Lower lobe of right lung (tissue), 2 donors: ENCODE data around the gene TWSG1. TPM values are rescaled to one million over a fixed set of nuclear protein-coding genes. Genes with fewer than 3 reads are reported as not detected.
A peak's percentile ranks its signal among the peaks of the same experiment; 100 is the strongest.

Experiments used
- ATAC-seq, 2 donors: fragments of 200-7000 bp; cut with Tn5 transposase; one replicate each; pipeline ENCODE4 v1.9.1; 2020 to 2022; ENCODE audit warnings: mild to moderate bottlenecking in 2 of 2, moderate library complexity in 2 of 2
- DNase-seq: peaks from one replicate; pipeline ENCODE4 v3.0.0-alpha.2; 2020
- H3K27ac ChIP-seq: fragments of 200-600 bp; one replicate; pipeline ENCODE4 v1.8.0; 2022
- H3K27me3 ChIP-seq: fragments of 200-600 bp; one replicate; pipeline ENCODE4 v1.8.0; 2022; ENCODE audit warnings: low read depth
- H3K36me3 ChIP-seq: fragments of 200-600 bp; one replicate; pipeline ENCODE4 v1.8.0; 2022; ENCODE audit warnings: mild to moderate bottlenecking
- H3K4me1 ChIP-seq: fragments of 200-600 bp; one replicate; pipeline ENCODE4 v1.8.0; 2022
- H3K4me3 ChIP-seq: fragments of 200-600 bp; one replicate; pipeline ENCODE4 v1.8.0; 2022; ENCODE audit warnings: mild to moderate bottlenecking
- H3K9me3 ChIP-seq: fragments of 200-600 bp; one replicate; pipeline ENCODE4 v1.8.0; 2022
- CTCF ChIP-seq: fragments of 200-600 bp; IDR thresholded peaks from one replicate; pipeline ENCODE4 v1.8.0; 2022; ENCODE audit warnings: antibody characterized with exemption, mild to moderate bottlenecking
- intact Hi-C: fragments of 100-400 bp; cut with DNase I; formaldehyde crosslinking; loops from one replicate; pipeline ENCODE4 v1.11.0; 2022
- total RNA-seq: library from RNA; stranded (reverse); fragmentation: NEBNext Ultra II Directional; extraction: Animal tissue kit (Norgen Biotek cat#: 25700); gene quantifications from one replicate; pipeline ENCODE4 v1.2.1, GENCODE V29; 2021
- donor health status: DM: no; HTN: yes; CAD: no; lungs with severe emphysema.

The TWSG1 gene
- total RNA-seq, 1 donor from 2014 or later = 31.4 TPM

GRCh38 chr18:9356976-9357375, 22.4 kb downstream of the TWSG1 start:
- Histone ChIP-seq H3K27me3 (no peaks in the 10 kb centered on the region), H3K4me3 (no peak overlapping the region), H3K36me3 (no peaks in the 10 kb centered on the region), H3K9me3 (no peaks in the 10 kb centered on the region), H3K27ac (no peak overlapping the region), H3K4me1 (no peaks in the 10 kb centered on the region)
- DNase-seq (no peak), ATAC-seq (peak in 1 of 2 donors; percentile 39)
- intact Hi-C loops = no loop called here
- TF ChIP-seq CTCF = no peak

- no peak for ATAC-seq
- no peaks in the 10 kb centered on the region for H3K36me3 ChIP-seq
- H3K4me3 ChIP-seq = no peak overlapping the region
- H3K27ac ChIP-seq = no peak overlapping the region
- intact Hi-C loops = no loop called here
- no peak for TF ChIP-seq CTCF
- no peaks in the 10 kb centered on the region for H3K4me1 ChIP-seq
- no peaks in the 10 kb centered on the region for H3K9me3 ChIP-seq
- no peak for DNase-seq
- H3K27me3 ChIP-seq = no peaks in the 10 kb centered on the region
These were observed 25.2 kb downstream of the TWSG1 start for GRCh38 chr18:9359796-9360195.

GRCh38 chr18:9361191-9361590, 26.6 kb downstream of the TWSG1 start:
- Histone ChIP-seq H3K27ac (no peak overlapping the region), H3K4me3 (no peak overlapping the region), H3K27me3 (no peaks in the 10 kb centered on the region), H3K9me3 (no peaks in the 10 kb centered on the region), H3K36me3 (no peaks in the 10 kb centered on the region), H3K4me1 (peaks cover 5% of the 10 kb centered on the region)
- intact Hi-C loops = no loop called here
- no peak for ATAC-seq
- TF ChIP-seq CTCF = no peak
- no peak for DNase-seq

- no peak overlapping the region for H3K27ac ChIP-seq
- ATAC-seq (peak; percentile 73 to 81), DNase-seq (no peak)
- no peaks in the 10 kb centered on the region for H3K9me3 ChIP-seq
- H3K4me1 ChIP-seq = peaks cover 7% of the 10 kb centered on the region
- no peaks in the 10 kb centered on the region for H3K27me3 ChIP-seq
- intact Hi-C loops = no loop called here
- H3K36me3 ChIP-seq = peaks cover 10% of the 10 kb centered on the region
- TF ChIP-seq CTCF = no peak
- no peak overlapping the region for H3K4me3 ChIP-seq
These were observed 28.3 kb downstream of the TWSG1 start for GRCh38 chr18:9362869-9363268.

GRCh38 chr18:9364242-9364641, 29.7 kb downstream of the TWSG1 start:
- no peak overlapping the region for H3K4me3 ChIP-seq
- TF ChIP-seq CTCF = no peak
- no peak overlapping the region for H3K27ac ChIP-seq
- intact Hi-C loops = no loop called here
- H3K36me3 ChIP-seq = peaks cover 10% of the 10 kb centered on the region
- no peaks in the 10 kb centered on the region for H3K27me3 ChIP-seq
- H3K9me3 ChIP-seq = no peaks in the 10 kb centered on the region
- DNase-seq (no peak), ATAC-seq (no peak)
- peaks cover 7% of the 10 kb centered on the region for H3K4me1 ChIP-seq

GRCh38 chr18:9365406-9365805, 30.8 kb downstream of the TWSG1 start:
- no peak for TF ChIP-seq CTCF

More at GRCh38 chr18:9365406-9365805, 30.8 kb downstream of the TWSG1 start:
- H3K27ac ChIP-seq = no peak overlapping the region
- peaks cover 7% of the 10 kb centered on the region for H3K4me1 ChIP-seq
- ATAC-seq (no peak), DNase-seq (no peak)
- H3K27me3 ChIP-seq = no peaks in the 10 kb centered on the region
- H3K4me3 ChIP-seq = no peak overlapping the region
- H3K36me3 ChIP-seq = peaks cover 10% of the 10 kb centered on the region
- no peaks in the 10 kb centered on the region for H3K9me3 ChIP-seq
- intact Hi-C loops = no loop called here
